K562 (cell line): Measurements from ENCODE around the gene KRT28. TPM values are rescaled to one million over a fixed set of nuclear protein-coding genes. Genes with fewer than 3 reads are reported as not detected.
A peak's percentile ranks its signal among the peaks of the same experiment; 100 is the strongest.

Experiments
- BRF2 ChIP-seq: IDR thresholded peaks from 3 replicates; pipeline ENCODE4 v1.6.1; 2011; ENCODE audit warnings: borderline replicate concordance, mild to moderate bottlenecking; ENCODE audit not compliant: insufficient read length, insufficient read depth
- C11orf30 ChIP-seq: fragments of 450-650 bp; IDR thresholded peaks from 2 replicates; pipeline ENCODE4 v1.6.1; 2016; ENCODE audit warnings: low read depth, mild to moderate bottlenecking
- CCAR2 ChIP-seq: fragments of 200-400 bp; formaldehyde crosslinking; IDR thresholded peaks from 2 replicates; pipeline ENCODE4 v1.6.1; 2017; ENCODE audit warnings: mild to moderate bottlenecking, low read depth, low read length
- DMBX1 ChIP-seq: fragments of 250-450 bp; sonication (Bioruptor Pico); IDR thresholded peaks from 2 replicates; pipeline ENCODE4 v1.8.0; 2022; ENCODE audit warnings: inconsistent platforms, mild to moderate bottlenecking, moderate library complexity, borderline replicate concordance
- GABPA ChIP-seq: fragments of 200-800 bp; sonication (Bioruptor generic); conservative IDR thresholded peaks from 2 replicates; pipeline ENCODE4 v1.6.1; 2016; ENCODE audit warnings: low read depth, missing genetic modification characterization, missing compliant biosample characterization
- JUNB ChIP-seq: fragments of 450-650 bp; formaldehyde crosslinking; conservative IDR thresholded peaks from 2 replicates; pipeline ENCODE4 v1.4.0; 2020; ENCODE audit warnings: mild to moderate bottlenecking
- KDM1A ChIP-seq, 2 experiments: fragments of 450-650 bp; IDR thresholded peaks; 2 replicates each; pipeline ENCODE4 v1.6.1; 2016; ENCODE audit warnings: mild to moderate bottlenecking in 2 of 2
- KLF13 ChIP-seq: fragments of 450-650 bp; IDR thresholded peaks from 2 replicates; pipeline ENCODE4 v1.6.1; 2016; ENCODE audit warnings: missing genetic modification characterization, low read depth, mild to moderate bottlenecking, missing compliant biosample characterization, moderate library complexity, borderline replicate concordance
- MAX ChIP-seq: sonication (generic); formaldehyde crosslinking; IDR thresholded peaks from 2 replicates; pipeline ENCODE4 v1.9.0; 2022; ENCODE audit warnings: mild to moderate bottlenecking, missing genetic modification reagents
- MYNN ChIP-seq, 2 experiments: sonication (generic); formaldehyde crosslinking in 1 of 2; IDR thresholded peaks; 2 replicates each; pipeline versions ENCODE4 v1.5.0 to v1.6.1; 2016 to 2020; ENCODE audit warnings: antibody characterized with exemption in 1 of 2, missing genetic modification reagents in 1 of 2
- PTTG1 ChIP-seq: fragments of 450-650 bp; IDR thresholded peaks from 2 replicates; pipeline ENCODE4 v1.6.1; 2016; ENCODE audit warnings: low read depth, mild to moderate bottlenecking, missing genetic modification characterization, missing compliant biosample characterization
- RAD21 ChIP-seq, 2 experiments: fragments of 250-450 bp in 1 of 2; fragments of 450-650 bp in 1 of 2; sonication (Bioruptor Pico) in 1 of 2; formaldehyde crosslinking in 1 of 2; IDR thresholded peaks in 1 of 2; conservative IDR thresholded peaks in 1 of 2; 2 replicates each; pipeline versions ENCODE4 v1.4.0 to v1.8.0; 2020 to 2022; ENCODE audit warnings: mild to moderate bottlenecking in 2 of 2, moderate library complexity in 1 of 2
- RNF2 ChIP-seq: sonication (generic); IDR thresholded peaks from 2 replicates; pipeline ENCODE4 v1.6.1; 2016
- RNF219 ChIP-seq: fragments of 250-450 bp; sonication (Bioruptor Pico); IDR thresholded peaks from 2 replicates; pipeline ENCODE4 v1.5.0; 2022; ENCODE audit warnings: mild to moderate bottlenecking
- SIX5 ChIP-seq, 2 experiments: IDR thresholded peaks; 2 replicates each; pipeline ENCODE4 v1.6.1; 2011; ENCODE audit warnings: low read length in 2 of 2, borderline replicate concordance in 1 of 2, low read depth in 1 of 2, mild to moderate bottlenecking in 1 of 2, moderate library complexity in 1 of 2; ENCODE audit not compliant: insufficient read depth in 1 of 2
- SMARCA5 ChIP-seq: fragments of 450-650 bp; IDR thresholded peaks from 2 replicates; pipeline ENCODE4 v1.6.1; 2016
- SRSF1 ChIP-seq: fragments of 200-400 bp; formaldehyde crosslinking; IDR thresholded peaks from 2 replicates; pipeline ENCODE4 v1.6.1; 2017; ENCODE audit warnings: mild to moderate bottlenecking, low read depth, low read length, moderate library complexity
- SRSF3 ChIP-seq: fragments of 200-400 bp; formaldehyde crosslinking; IDR thresholded peaks from 2 replicates; pipeline ENCODE4 v1.6.1; 2016; ENCODE audit warnings: mild to moderate bottlenecking, low read length, moderate library complexity; ENCODE audit not compliant: insufficient read depth
- SUPT5H ChIP-seq: fragments of 450-650 bp; IDR thresholded peaks from 2 replicates; pipeline ENCODE4 v1.6.1; 2016
- XRCC5 ChIP-seq: fragments of 200-400 bp; formaldehyde crosslinking; IDR thresholded peaks from 2 replicates; pipeline ENCODE4 v1.6.1; 2017; ENCODE audit warnings: low read depth, mild to moderate bottlenecking, low read length
- ZEB2 ChIP-seq: fragments of 450-650 bp; IDR thresholded peaks from 2 replicates; pipeline ENCODE4 v1.6.1; 2016
- ZNF3 ChIP-seq: fragments of 250-450 bp; sonication (Bioruptor Pico); IDR thresholded peaks from 2 replicates; pipeline ENCODE4 v1.5.0; 2021; ENCODE audit warnings: mild to moderate bottlenecking, moderate library complexity
- polyA plus RNA-seq, 8 experiments: library from polyadenylated mRNA; depleted of rRNA in 4 of 8; stranded (reverse) in 5 of 8; unstranded in 3 of 8; fragments of >200 nt; fragmentation: Nextera tagmentation in 2 of 8; fragmentation: Illumina TruSeq in 1 of 8; extraction: Ambion mirVana in 2 of 8; extraction: Trizol in 1 of 8; gene quantifications; 2 replicates each; pipeline versions ENCODE4 v1.2.1 to v1.2.3, GENCODE V29; 2011 to 2014; ENCODE audit warnings: inconsistent platforms in 1 of 8, missing spikeins in 1 of 8
- total RNA-seq, 7 experiments: library from RNA; depleted of rRNA in 6 of 7; stranded (reverse); fragments of >200 nt in 6 of 7; fragmentation: Illumina TruSeq in 2 of 7; extraction: Trizol in 2 of 7; gene quantifications; 2 replicates each; pipeline versions ENCODE4 v1.2.1 to v1.2.3, GENCODE V29; 2011 to 2021; ENCODE audit warnings: low replicate concordance in 1 of 7

The KRT28 gene
- total and polyA plus RNA-seq, 9 of the 15 experiments (the other 6 are each of a cell fraction or from before 2014, with no cell fraction given): not detected

GRCh38 chr17:40827746-40828453, 28.1 kb upstream of the KRT28 start (continued):
- TF ChIP-seq KDM1A (IDR thresholded peaks at IDR 0.05): peak; percentile 98 to 99
- TF ChIP-seq RNF219 (CRISPR knock-in tag): no peak
- TF ChIP-seq ZNF3: no peak
- TF ChIP-seq RAD21 (CRISPR knock-in tag; conservative IDR thresholded peaks at IDR 0.05 in 1 of 2, IDR thresholded peaks at IDR 0.05 in 1 of 2): peak in 1 of 2 experiments; percentile 44; a peak in 2 of 4 replicates
- TF ChIP-seq MYNN (IDR thresholded peaks at IDR 0.05): no peak
- TF ChIP-seq MYNN (CRISPR knock-in tag; IDR thresholded peaks at IDR 0.05): no peak
- no peak for TF ChIP-seq BRF2
- TF ChIP-seq SUPT5H: peak; percentile 67
- no peak for TF ChIP-seq KLF13 (tag)
- no peak for TF ChIP-seq SMARCA5
- no peak for TF ChIP-seq JUNB
- TF ChIP-seq C11orf30: peak; percentile 91
- TF ChIP-seq RNF2: peak; percentile 86; the same call in 1 of the 2 replicates
- TF ChIP-seq PTTG1 (tag): no peak
- TF ChIP-seq SIX5 (IDR thresholded peaks at IDR 0.05; ENCODE audit: borderline replicate concordance in 1 of 2, insufficient read depth in 1 of 2, low read depth in 1 of 2, low read length in 2 of 2): no peak
- no peak for TF ChIP-seq SRSF1
- no peak for TF ChIP-seq CCAR2
- 0 out of 2 replicates have a peak, but pooled peaks have one; percentile 54 for TF ChIP-seq XRCC5
- TF ChIP-seq DMBX1 (CRISPR knock-in tag): peak; percentile 85; the same call in 1 of the 2 replicates
- peak; percentile 31; the same call in 1 of the 2 replicates for TF ChIP-seq MAX (CRISPR knock-in tag)
- peak; percentile 52 for TF ChIP-seq GABPA (tag)
- TF ChIP-seq ZEB2: peak; percentile 99
- no peak for TF ChIP-seq SRSF3
